Panc1 (cell line): ENCODE data around the gene GPC3. TPM values are rescaled to one million over a fixed set of nuclear protein-coding genes. Genes with fewer than 3 reads are reported as not detected.

ENCODE experiments used
- ATAC-seq: fragments of 200-7000 bp; cut with Tn5 transposase; 2 replicates; pipeline ENCODE4 v1.9.1; 2020; ENCODE audit warnings: mild to moderate bottlenecking, moderate library complexity
- BruUV-seq: library from RNA; stranded (reverse); fragments of 400-500 nt; replicated peaks from 2 replicates; lab custom pipeline; 2021; lab: Mats Ljungman, UMichigan
- CTCF ChIA-PET: fragments of 300-600 bp; sonication (Branson Sonifier 250); formaldehyde crosslinking; loops from one replicate; lab custom pipeline; 2022; ENCODE audit warnings: antibody characterized with exemption; lab: Charles Lee
- POLR2A ChIA-PET: fragments of 300-600 bp; sonication (Branson Sonifier 250); formaldehyde crosslinking; loops from one replicate; lab custom pipeline; 2022; ENCODE audit warnings: antibody characterized with exemption; lab: Charles Lee
- DNase-seq: peaks from one replicate; pipeline ENCODE4 v3.0.0-alpha.2; 2010; ENCODE audit warnings: low read depth, low spot score
- H3K27ac ChIP-seq: 2 replicates; pipeline ENCODE4 v1.5.1; 2011; ENCODE audit warnings: mild to moderate bottlenecking, low read length, inconsistent platforms
- H3K27me3 ChIP-seq: fragments of 200-500 bp; sonication (Bioruptor generic); 2 replicates; pipeline ENCODE4 v1.6.0; 2014; ENCODE audit warnings: low read length, inconsistent platforms; ENCODE audit not compliant: control insufficient read depth, insufficient read depth
- H3K36me3 ChIP-seq: fragments of 200-500 bp; sonication (Bioruptor generic); 2 replicates; pipeline ENCODE4 v1.5.1; 2014; ENCODE audit warnings: inconsistent platforms, mild to moderate bottlenecking, low read length, moderate library complexity; ENCODE audit not compliant: control insufficient read depth, insufficient read depth
- H3K4me1 ChIP-seq: 2 replicates; pipeline ENCODE4 v1.5.1; 2011; ENCODE audit warnings: inconsistent platforms, mild to moderate bottlenecking, low read length, moderate library complexity; ENCODE audit not compliant: control insufficient read depth, insufficient read depth
- H3K4me3 ChIP-seq, 2 experiments: 2 replicates each; pipeline ENCODE4 v1.5.1; 2011 to 2012; ENCODE audit warnings: low read depth in 2 of 2, low read length in 2 of 2, mild to moderate bottlenecking in 2 of 2, inconsistent platforms in 1 of 2, moderate library complexity in 1 of 2
- H3K9me3 ChIP-seq: fragments of 200-500 bp; sonication (Bioruptor generic); 2 replicates; pipeline ENCODE4 v1.5.1; 2014; ENCODE audit warnings: low read depth, mild to moderate bottlenecking, inconsistent platforms, low read length, moderate library complexity; ENCODE audit not compliant: control insufficient read depth, insufficient read depth
- POLR2AphosphoS5 ChIP-seq: IDR thresholded peaks from 2 replicates; pipeline ENCODE4 v1.6.1; 2012; ENCODE audit warnings: mild to moderate bottlenecking, low read depth, low read length, moderate library complexity
- SIN3A ChIP-seq: IDR thresholded peaks from 2 replicates; pipeline ENCODE4 v1.6.1; 2012; ENCODE audit warnings: low read depth, mild to moderate bottlenecking, low read length, moderate library complexity, borderline replicate concordance; ENCODE audit not compliant: insufficient read depth
- TCF7L2 ChIP-seq: IDR thresholded peaks from 2 replicates; pipeline ENCODE4 v1.6.1; 2011; ENCODE audit warnings: mild to moderate bottlenecking, low read depth, low read length, inconsistent platforms
- in situ Hi-C: cut with HindIII; loops from 2 replicates; pipeline ENCODE4 v1.10.0; 2016; ENCODE audit warnings: low sequenced_read_pairs, low pct_unique_long_range_greater_than_20kb
- intact Hi-C: fragments of 100-400 bp; cut with micrococcal nuclease; formaldehyde crosslinking; loops from one replicate; pipeline ENCODE4 v1.10.0; 2022; ENCODE audit not compliant: unreplicated experiment
- total RNA-seq: library from RNA; stranded (reverse); gene quantifications from one replicate; pipeline ENCODE4 v1.2.1, GENCODE V29; 2021; ENCODE audit not compliant: unreplicated experiment
- TF ChIP-seq, protein P1 (sequence below), 2 experiments: IDR thresholded peaks; 2 replicates each; pipeline ENCODE4 v1.6.1; 2011 to 2012; ENCODE audit warnings: low read depth in 2 of 2, control low read depth in 1 of 2, low read length in 1 of 2, mild to moderate bottlenecking in 1 of 2, moderate library complexity in 1 of 2; ENCODE audit not compliant: insufficient read depth in 1 of 2
- TF ChIP-seq, protein P2 (sequence below): fragments of 450-650 bp; IDR thresholded peaks from 2 replicates; pipeline ENCODE4 v1.5.1; 2017; ENCODE audit warnings: mild to moderate bottlenecking

Gene GPC3
- total RNA-seq, 1 experiment from 2014 or later, result 0.95 TPM

DNA sequence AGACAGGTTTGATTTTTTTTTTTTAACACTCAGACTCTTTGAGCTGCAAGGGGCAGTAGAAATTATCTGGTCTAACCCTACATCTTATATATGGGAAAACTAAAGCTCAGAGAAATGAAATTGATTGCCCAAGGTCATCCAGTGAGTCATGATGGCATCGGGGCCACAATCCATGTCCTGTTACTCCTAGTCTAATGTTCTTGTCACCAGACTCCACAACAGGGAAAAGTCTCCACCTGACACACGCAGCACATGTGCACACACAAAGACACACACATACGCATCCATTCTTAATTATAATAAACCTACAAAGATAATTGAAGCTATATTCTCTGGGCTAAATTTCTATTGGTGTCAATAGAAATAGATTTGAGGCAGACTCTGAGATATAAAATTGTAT is 48.4 kb downstream of the GPC3 start:
- BruUV-seq, result no TSS peak
- ChIA-PET POLR2A (no interaction called here), CTCF (no interaction called here)
- Histone ChIP-seq H3K4me3 (no peak overlapping the region), H3K9me3 (no peaks in the 10 kb centered on the region), H3K36me3 (no peaks in the 10 kb centered on the region), H3K27ac (no peak overlapping the region), H3K27me3 (peaks cover 2% of the 10 kb centered on the region; the same call in 1 of the 2 replicates), H3K4me1 (no peaks in the 10 kb centered on the region)
- intact Hi-C loops, result no loop called here
- in situ Hi-C loops, result no loop called here
- ATAC-seq (no peak), DNase-seq (no peak)
- TF ChIP-seq, protein P1, sequence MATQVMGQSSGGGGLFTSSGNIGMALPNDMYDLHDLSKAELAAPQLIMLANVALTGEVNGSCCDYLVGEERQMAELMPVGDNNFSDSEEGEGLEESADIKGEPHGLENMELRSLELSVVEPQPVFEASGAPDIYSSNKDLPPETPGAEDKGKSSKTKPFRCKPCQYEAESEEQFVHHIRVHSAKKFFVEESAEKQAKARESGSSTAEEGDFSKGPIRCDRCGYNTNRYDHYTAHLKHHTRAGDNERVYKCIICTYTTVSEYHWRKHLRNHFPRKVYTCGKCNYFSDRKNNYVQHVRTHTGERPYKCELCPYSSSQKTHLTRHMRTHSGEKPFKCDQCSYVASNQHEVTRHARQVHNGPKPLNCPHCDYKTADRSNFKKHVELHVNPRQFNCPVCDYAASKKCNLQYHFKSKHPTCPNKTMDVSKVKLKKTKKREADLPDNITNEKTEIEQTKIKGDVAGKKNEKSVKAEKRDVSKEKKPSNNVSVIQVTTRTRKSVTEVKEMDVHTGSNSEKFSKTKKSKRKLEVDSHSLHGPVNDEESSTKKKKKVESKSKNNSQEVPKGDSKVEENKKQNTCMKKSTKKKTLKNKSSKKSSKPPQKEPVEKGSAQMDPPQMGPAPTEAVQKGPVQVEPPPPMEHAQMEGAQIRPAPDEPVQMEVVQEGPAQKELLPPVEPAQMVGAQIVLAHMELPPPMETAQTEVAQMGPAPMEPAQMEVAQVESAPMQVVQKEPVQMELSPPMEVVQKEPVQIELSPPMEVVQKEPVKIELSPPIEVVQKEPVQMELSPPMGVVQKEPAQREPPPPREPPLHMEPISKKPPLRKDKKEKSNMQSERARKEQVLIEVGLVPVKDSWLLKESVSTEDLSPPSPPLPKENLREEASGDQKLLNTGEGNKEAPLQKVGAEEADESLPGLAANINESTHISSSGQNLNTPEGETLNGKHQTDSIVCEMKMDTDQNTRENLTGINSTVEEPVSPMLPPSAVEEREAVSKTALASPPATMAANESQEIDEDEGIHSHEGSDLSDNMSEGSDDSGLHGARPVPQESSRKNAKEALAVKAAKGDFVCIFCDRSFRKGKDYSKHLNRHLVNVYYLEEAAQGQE (IDR thresholded peaks at IDR 0.05; ENCODE audit: insufficient read depth in 1 of 2, low read depth in 2 of 2, low read length in 1 of 2), result no peak
- TF ChIP-seq, protein P2, sequence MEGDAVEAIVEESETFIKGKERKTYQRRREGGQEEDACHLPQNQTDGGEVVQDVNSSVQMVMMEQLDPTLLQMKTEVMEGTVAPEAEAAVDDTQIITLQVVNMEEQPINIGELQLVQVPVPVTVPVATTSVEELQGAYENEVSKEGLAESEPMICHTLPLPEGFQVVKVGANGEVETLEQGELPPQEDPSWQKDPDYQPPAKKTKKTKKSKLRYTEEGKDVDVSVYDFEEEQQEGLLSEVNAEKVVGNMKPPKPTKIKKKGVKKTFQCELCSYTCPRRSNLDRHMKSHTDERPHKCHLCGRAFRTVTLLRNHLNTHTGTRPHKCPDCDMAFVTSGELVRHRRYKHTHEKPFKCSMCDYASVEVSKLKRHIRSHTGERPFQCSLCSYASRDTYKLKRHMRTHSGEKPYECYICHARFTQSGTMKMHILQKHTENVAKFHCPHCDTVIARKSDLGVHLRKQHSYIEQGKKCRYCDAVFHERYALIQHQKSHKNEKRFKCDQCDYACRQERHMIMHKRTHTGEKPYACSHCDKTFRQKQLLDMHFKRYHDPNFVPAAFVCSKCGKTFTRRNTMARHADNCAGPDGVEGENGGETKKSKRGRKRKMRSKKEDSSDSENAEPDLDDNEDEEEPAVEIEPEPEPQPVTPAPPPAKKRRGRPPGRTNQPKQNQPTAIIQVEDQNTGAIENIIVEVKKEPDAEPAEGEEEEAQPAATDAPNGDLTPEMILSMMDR, result no peak
- TF ChIP-seq POLR2AphosphoS5 (no peak), TCF7L2 (no peak), SIN3A (no peak)

DNA sequence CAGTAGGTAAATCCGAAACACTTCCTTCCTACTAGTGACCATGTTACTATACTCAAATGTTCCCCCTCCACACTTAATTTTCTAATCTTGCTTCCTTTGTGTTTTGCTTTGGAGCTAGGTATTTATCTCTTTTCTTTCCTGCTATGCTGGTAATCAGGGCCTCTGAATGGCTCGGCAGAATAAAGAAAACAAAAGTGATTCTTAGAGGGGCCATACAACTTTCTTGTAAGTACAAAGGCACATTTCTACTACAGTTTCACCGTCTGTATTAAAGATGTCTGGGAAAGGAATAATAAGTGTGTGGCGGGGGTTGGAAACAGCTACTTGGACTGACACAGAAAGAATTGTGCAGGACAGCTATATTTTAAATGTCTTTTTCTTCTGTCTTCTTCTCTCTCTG is 50.3 kb downstream of the GPC3 start:
- Histone ChIP-seq H3K4me3 (no peak overlapping the region), H3K27ac (no peak overlapping the region), H3K4me1 (no peaks in the 10 kb centered on the region), H3K36me3 (no peaks in the 10 kb centered on the region), H3K27me3 (peaks cover 2% of the 10 kb centered on the region; the same call in 1 of the 2 replicates), H3K9me3 (no peaks in the 10 kb centered on the region)
- intact Hi-C loops (no loop called here), in situ Hi-C loops (no loop called here)
- no peak for ATAC-seq
- TF ChIP-seq POLR2AphosphoS5 (no peak), TCF7L2 (no peak), SIN3A (no peak)
- TF ChIP-seq, protein P2, result no peak
- TF ChIP-seq, protein P1 (IDR thresholded peaks at IDR 0.05; ENCODE audit: insufficient read depth in 1 of 2, low read depth in 2 of 2, low read length in 1 of 2), result no peak
- CTCF ChIA-PET, result no interaction called here
- POLR2A ChIA-PET, result no interaction called here
- no peak for DNase-seq
- BruUV-seq, result no TSS peak
